ENCODE results near the gene APOO.
A peak's percentile ranks its signal among the peaks of the same experiment; 100 is the strongest.

APOO gene

DNA sequence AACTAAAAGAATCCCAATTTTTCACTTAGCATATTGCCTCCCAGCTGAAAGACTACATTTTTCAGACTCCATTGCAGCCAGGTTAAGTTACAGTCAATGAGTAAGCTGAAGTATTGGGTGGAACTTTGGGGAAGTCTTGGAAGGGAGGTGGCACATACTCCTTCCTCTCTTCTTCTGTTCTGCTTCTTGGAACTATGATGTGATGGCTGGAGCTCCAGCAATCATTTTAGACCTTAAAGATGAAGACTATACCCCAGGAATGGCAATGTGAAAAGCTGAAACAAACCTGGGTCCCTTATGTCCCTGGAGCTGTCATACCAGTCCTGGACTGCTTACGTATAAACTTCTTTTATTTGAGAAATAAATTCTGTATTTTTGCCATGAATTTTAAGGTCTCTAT is 93.9 kb downstream of the APOO start:
- no peak for DNase-seq

DNA sequence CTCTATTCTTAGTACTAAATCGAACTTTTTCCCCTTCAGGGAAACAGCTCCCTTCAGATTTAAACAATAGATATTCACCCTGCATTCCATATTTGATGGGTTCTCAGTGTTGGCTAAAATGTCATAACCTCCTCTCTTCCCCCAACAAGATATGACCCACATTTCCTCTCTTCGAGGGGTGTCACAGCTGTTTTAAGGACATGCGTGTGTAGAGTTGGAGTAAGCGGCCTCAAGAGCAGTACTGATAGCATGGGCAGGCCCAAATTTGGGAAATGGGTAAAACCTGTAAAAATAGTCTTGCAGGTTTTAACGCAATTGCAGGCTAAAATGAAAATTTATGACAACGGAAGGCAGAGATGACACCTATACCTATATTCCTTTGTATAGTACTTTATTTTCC is 96.1 kb downstream of the APOO start:
- DNase-seq, result no peak

DNA sequence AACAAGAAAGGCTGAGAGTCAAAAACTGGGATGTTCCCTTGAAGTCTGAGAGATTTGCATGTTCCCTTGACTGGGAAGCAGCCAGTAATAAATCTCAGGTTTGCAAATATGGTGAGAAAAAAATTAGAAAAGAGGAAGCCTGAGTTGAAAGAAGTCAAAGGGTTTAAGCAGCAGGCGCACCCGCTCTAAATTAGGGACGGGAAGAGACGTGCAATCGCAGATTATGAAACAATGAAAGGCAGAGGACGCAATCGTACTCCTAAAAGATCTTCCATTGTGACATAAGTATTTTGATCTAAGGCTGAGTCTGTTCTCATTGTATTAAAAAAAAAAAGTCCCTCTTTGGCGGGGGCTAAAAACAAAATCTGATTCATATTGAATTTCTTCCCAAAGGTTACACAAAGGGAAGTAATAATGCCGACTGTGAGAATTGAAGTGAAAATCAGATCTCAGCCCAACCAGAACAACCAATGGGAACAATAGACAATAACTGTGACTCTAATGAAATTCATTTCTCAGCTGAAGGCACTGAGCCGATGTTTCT is 96.6 kb downstream of the APOO start:
- no peak for DNase-seq

DNA sequence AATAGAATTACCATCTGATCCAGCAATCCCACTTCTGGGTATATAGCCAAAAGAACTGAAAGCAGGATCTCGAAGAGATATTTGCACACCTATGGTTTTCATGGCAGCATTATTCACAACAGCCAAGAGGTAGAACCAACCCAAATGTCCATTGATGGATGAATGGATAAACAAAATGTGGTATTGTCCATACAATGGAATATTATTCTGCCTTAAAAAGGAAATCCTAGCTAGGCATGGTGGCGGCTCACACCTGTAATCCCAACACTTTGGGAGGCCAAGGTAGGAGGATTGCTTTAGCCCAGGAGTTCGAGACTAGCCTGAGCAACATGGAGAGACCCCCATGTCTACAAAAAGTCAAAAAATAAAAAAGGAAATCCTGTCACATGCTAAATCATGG is 97.5 kb downstream of the APOO start:
- no peak for DNase-seq

DNA sequence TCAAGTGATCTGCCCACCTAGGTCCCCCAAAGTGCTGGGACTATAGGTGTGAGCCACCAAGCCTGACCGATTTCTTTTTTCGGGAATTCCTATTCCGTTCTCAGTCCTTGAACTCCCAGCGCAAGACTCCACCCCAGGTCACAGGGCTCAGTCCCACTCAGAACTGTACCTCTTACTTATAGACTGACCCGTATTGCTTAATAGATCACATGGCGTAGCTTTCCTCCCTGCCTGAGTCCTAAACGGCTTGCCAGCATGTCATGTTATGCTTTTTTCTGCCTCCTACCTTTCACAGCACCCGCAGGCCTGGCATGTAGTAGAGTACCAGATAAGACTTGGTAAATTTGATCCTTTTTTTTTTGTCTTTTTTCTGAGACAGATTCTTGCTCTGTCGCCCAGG is 102.3 kb downstream of the APOO start:
- no peak for DNase-seq

DNA sequence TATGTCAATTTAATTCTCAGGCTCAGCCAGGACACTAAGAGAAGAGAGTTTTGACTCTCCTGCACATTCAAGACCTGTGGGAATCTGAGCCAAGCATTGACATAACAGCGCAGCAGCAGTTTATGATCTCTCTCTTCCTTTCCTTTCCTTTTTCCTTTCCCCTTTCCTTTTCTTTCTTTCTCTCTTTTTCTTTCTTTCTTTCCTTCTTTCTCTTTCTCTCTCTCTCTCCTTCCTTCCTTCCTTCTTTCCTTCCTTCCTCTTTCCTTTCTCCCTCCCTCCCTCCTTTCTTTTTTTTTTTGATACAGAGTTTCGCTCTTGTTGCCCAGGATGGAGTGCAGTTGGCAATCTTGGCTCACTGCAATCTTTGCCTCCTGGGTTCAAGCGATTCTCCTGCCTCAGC is 103.2 kb downstream of the APOO start:
- DNase-seq, result no peak

DNA sequence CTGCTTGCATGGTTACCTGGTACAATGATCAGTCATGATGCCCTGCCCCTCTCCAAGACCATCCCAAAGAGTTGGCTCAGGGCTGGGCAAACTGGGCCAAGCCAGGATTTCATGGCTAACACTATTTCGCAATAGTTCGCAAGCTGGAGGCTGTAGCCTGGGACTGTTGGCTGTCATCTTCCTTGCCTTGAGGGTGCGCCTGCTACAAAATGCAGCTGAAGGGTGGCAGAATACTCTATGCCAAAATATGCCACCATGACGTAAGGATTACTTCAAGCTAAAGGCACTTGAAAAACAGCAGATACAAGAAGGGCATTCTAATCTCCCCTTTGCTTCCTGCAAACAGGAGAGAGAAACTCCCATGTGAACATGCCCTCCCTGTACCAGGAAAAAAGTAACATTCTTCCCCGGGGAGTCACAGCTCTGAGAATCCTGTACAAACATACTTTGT is 103.8 kb downstream of the APOO start:
- no peak for DNase-seq

DNA sequence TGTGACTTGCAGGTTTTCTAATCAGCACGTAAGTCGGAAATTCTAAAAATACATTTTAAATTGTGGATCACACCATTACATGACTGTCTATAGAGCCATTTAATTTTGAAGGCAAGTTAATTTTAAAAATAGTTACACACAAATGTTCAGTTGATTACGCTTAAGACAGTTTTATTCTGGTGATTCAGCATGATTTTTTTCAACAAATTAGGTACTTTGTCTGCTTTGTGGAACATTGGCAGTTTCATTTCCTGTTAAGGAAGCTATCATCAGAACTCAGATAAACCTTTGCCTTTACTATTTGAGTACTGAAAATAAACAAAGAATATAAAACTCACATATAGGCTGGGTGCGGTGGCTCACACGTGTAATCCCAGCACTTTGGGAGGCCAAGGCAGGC is 105.3 kb downstream of the APOO start:
- no peak for DNase-seq

DNA sequence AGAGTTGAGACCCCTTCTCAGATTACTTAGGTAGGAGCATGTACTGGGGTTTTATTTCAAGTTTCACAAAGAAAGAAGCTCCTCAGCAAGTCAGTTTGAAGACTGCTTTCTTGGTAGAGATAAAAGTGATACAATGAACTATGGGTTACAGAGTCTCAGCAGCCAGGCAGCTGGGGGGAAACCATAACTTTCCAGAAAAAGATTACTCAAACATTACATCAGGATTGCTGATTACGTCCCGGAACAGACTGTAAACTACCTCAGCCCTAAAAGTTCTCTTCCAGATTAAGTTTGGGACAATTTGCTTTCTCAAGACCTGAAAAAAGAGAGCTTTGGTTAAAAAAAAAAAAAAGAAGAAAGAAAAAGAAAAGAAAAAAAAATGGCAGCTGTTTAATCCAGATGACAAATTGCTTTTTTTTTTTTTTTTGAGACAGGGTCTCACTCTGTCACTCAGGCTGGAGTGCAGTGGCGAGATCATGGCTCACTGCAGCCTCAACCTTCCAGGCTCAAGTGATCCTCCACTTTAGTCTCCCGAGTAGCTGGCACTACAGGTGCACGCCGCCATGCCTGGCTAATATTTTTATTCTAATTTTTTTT is 108.2 kb downstream of the APOO start:
- no peak for DNase-seq

DNA sequence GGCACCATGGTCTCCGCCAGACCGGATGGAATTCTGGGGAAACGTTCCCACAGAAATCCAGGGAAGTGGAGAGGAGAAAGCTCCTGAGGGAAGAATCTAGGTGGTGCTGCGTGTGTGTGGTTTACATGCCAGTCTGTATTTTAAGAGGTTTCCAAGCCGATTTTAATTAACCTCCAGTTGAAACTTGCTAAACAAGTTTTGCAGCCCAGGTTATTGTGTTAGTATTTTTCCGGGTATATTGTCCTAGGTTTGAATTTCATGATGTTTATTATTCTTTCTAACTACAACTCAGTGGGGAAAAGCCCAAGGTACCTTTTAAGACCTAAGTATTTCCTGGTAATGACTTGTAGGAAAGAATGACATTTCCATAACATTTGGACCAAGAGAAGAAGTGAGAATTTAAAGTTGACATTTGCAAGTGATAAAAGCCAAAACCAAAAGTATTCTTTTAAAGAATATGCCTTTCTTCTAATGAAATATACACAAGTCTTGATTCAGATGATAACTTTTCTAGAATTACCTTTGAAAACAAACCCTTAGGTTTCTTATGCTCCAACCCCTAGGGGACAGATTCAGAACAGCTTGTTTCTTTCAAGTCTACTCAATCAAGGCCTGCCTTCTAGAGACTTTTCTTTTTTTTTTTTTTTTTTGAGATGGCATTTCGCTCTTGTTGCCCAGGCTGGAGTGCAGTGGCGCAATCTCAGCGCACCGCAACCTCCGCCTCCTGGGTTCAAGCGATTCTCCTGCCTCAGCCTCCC is 110.2 kb downstream of the APOO start:
- peak; percentile 58 for DNase-seq

DNA sequence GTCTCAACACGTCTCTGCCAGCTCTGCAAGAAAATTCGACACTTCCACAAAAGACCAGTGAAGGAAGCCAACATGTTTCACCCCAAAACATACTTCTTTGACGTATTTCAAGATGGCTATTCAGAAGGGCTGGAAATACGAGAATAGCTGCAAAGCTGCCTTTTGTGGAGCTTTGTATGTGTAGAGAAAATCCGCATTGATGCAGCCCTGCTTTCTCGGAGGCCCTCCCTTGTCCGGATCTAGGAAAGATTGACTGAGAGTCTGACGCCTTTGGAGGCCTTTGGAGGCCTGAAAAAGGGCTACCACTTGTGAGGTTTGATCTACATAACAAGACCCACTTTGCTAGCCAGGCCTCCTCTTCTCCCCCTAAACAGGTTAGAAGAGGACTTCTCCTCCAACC is 112.5 kb downstream of the APOO start:
- no peak for DNase-seq

DNA sequence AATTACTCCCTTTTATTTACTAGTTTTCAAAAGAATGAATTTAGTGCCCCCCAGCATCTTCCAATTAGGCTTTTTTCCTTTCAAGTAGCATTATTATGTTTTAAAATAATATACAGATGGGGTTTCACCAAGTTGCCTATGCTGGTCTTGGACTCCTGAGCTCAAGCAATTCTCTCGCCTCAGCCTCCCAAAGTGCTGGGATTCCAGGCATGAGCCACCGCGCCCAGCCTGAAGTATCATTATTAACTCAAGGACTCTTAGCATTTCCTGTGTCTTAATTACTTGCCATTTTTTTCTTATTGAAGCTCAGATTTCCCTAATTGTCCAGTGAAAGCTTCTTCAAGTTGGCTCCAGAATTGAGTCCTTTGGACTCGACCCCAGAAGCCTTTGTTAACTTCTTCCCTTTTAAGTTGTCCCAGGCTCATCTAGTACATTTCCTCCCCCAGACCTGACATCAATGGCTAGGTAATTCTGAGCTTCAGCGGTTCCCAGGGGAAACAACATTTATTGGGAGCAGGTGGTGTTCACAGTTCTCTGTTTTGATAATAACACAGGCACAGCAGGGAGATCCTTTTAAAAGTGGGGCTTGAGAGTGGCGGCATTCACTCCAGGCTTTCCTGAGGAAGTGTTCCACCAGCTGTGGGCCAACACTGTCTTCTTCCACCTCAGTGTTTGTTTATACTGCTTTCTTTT is 114.7 kb downstream of the APOO start:
- DNase-seq, result peak; percentile 73

DNA sequence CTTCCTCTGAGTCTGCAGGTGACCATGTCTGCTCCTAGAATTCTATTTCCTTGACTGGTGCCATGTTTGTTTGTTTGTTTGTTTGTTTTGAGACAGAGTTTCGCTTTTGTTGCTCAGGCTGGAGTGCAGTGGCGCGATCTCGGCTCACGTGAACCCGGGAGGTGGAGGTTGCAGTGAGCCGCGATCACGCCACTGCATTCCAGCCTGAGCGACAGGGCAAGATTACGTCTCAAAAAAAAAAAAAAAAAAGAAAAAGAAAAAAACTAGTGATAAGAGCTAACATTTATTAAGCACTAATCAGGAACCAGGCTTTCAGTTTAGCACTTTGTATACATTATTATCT is 117.6 kb downstream of the APOO start:
- no peak for DNase-seq

DNA sequence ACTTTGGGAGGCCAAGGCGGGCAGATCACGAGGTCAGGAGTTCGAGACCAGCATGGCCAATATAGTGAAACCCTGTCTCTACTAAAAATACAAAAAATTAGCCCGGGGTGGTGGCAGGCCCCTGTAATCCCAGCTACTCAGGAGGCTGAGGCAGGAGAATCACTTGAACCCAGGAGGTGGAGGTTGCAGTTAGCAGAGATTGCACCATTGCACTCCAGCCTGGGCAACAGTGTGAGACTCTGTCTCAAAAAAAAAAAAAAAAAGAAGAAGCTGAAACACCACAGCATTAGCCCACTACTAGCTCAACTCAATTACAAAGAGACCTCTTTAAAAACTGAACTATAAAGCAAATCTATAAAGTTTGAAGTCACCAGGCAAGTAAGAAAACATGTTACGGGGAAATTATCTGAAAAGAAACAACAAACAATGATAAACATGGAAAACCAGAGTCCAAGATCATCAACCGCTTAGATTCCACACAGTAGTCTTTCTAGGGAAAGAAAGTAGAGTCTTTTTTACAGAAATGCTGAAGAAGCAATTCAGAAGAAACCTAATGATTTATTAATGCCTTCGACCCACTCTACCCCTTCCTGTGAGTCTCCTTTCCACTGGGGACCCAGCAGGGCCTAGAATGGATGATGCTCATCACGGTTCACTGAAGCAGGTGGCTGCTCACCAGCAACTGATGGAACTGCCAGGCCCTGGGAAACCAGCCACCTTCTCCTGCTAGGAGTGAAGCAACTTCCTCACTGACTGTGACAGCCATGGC is 118.2 kb downstream of the APOO start:
- no peak for DNase-seq

DNA sequence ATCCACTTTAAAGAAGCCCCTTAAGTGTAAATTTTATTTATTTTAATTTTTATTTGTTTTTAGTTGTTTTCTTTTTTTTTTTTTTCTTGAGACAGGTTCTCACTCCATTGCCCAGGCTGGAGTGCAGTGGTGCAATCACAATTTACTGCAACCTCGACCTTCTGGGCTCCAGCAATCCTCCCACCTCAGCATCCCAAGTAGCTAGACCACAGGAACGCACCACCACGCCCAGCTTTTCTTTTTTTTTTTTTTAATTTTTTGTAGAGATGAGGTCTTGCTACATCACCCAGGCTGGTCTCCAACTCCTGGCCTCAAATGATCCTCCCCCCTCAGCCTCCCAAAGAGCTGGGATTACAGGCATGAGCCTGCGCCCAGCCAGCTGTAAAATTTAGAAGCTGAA is 118.8 kb downstream of the APOO start:
- no peak for DNase-seq

DNA sequence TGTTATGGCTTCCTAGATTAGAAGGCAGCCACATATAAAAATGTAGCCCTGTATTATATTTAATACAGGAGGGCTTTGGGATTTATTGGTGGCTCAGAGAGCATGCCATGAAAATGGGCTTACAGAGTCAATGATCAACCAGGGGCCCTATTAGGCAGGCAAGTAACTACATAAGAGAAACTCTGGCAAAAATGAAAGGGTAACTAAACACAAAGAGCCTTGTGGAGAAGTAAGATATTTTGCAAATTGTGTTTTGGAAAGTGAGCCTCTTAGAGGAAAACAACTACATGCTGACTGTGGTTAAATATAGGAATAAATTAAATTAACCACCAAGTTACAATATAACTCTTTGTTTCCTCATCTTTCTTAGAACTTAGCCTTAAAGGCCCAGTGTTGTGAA is 119.2 kb downstream of the APOO start:
- no peak for DNase-seq

DNA sequence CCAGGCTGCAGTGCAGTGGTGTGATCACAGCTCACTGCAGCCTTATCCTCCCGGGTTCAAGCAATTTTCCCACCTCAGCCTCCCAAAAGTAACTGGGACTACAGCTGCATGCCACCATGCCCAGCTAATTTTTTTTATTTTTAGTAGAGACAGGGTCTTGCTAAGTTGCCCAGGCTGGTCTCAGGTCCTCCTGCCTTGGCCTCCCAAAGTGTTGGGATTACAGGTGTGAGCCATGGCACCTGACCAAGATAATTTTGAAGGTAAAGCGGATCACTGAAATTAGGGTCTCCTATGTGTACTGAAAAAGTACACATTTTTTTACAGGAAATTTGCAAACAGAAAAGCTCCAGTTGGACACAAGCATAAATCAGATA is 120.0 kb downstream of the APOO start:
- DNase-seq, result no peak

DNA sequence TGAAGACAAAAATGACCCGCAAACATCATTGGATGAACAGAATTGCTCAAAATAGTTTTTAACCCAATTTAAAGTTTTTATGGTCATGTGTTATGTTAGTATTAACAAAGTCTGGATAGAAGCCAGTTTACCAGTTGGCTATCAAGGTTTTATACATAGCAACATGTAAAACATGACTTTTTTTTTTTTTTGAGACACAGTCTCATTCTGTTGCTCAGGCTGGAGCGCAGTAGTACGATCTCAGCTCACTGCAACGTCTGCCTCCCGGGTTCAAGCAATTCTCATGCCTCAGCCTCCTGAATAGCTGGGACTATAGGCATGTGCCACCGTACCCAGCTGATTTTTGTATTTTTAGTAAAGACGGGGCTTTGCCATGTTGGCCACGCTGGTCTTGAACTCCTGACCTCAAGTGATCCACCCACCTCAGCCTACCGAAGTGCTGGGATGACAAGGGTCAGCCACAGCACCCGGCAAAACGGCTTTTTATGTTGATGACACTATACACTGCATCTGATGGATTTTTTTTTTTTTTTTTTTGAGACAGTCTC is 121.4 kb downstream of the APOO start:
- no peak for DNase-seq

DNA sequence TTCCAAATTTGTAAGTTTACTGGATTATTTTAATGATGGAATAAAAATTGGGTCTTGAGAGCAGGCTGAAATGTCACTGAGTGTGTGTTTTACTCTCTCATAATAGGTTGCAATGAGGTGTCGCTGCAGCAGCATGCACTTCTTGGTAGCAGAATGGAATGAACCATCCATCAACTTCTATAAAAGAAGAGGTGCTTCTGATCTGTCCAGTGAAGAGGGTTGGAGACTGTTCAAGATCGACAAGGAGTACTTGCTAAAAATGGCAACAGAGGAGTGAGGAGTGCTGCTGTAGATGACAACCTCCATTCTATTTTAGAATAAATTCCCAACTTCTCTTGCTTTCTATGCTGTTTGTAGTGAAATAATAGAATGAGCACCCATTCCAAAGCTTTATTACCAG is 122.2 kb downstream of the APOO start:
- DNase-seq, result no peak

DNA sequence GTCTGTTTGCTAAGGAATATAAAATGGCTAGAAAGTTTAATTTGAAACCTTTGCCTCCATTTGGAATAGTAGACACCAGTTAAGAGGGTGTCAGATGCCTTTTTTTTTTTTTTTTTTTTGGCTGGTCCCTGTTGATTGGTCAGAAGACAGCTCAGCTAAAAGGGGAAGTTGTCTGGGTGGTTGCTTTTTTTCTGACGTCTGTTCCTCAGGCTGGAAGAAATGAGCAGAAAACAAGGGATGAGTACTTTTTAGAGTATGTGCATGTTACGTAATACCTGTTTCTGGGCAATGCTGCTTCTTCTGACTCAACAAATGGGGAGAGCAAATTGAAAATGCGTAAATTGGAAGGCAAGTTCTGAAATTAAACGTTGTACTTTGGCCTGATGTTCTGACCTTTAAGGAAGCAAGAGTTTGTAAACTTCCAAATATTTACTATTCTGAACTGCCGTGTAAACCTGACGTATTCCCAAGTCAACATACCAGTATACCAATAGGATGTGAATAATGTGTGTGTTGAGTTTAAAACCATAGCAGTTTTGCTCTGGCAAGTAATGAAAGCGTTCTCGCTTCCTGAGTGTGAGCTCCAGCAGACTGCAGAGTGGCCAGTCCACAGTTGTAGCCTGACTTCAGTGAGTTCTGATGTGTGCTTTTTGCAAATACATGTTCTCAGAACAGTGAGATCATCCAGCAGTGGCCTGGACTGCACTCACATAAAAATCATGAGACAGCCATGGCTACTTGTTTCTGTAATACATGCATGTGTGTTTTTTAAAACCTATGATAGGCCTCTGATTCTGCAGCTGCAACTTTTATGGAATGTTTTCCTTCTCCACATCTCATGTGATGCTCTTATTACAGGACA is 123.0 kb downstream of the APOO start:
- DNase-seq, result no peak

DNA sequence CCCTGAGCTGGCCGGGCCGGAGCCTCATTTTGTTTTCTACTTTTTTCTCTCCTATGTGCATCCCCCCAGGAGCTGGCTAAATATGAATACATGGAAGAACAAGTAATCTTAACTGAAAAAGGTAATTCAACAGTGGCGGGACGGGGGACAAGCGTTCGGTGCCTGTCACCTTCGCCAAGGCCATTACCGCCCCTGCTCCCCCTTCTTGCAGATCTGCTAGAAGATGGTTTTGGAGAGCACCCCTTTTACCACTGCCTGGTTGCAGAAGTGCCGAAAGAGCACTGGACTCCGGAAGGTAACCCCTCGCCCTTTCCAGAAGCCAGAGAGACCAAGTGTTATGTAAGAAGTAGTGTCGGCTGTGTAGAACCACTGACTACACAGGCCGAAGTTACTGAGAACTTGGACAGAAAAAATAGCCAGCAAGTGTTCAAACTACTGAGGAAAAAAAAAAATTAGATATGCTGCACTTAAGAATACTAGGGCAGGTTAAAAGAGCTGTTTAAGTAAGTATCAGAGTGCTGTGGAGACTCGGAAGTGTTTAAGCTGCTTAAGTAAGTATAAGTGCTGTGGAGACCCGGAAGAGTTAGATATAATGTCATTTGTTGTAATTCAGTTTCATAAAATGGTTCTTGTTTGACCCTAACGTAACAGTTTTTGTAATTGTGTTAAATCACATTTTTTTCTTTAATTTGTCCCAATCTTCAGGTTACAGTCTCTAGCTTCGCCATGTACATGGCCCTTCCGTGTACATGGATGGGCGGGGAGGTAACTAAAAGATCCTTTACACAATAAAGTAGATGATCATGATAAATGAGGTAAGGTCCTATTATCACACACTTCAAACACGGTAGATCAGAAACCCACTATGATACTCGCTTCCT is 123.9 kb downstream of the APOO start:
- no peak for DNase-seq
